ENCODE data around the gene DAPK2.

Gene DAPK2

DNA sequence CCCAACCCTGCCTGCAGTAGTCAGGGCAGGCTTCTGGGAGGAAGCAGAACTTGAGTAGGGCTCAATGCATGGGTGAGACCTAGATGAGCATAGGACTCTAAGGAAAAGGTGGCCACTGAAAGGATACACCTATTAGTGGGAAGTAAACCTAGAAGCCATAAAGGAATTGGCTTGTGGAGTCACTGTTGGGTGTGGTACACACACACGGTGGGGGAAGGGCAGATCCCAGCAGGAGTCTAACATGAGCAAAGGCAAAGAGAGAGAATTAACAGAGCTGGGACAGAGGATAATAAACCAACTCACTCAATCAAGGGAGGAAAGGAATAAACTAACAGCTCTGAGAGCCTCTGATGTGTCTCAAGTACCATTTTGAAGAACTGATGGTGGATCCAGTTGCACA lies 23.1 kb downstream of the DAPK2 start:
- DNase-seq (ENCODE audit: low spot score): no peak

DNA sequence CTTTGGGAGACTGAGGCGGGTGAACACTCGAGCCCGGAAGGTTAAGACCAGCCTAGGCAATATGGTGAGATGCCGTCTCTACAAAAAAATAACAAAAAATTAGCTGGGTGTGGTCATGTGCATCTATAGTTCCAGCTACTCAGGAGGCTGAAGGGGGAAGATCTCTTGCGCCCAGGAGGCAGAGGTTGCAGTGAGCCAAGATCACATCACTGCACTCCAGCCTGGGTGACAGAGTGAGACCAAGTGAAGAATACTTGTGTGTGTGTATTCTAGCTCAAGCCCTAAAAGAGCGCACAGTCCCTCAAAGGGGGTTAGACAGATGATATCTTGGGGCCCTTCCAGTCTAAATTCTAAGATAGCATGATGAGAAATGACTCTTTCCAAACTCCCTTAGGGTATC lies 23.7 kb downstream of the DAPK2 start:
- DNase-seq (ENCODE audit: low spot score): no peak

DNA sequence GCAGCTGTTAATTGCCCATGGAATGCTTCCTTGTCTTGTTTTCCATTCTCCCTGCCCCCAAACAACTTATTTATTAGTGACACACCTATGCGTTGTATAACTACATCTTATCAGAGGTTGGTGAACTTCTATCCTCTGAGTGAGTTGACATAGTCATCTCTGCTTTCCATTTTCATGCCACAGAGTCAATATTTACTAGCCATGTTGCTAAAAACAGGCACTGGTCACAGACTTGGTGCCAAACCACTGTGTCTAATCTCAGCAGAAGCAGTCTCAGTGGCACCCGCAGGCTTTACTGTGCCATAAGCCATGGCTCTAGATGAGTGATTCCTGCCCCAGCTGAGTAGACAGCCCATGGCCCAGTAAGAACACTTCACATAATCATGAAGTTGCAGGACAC lies 26.5 kb downstream of the DAPK2 start:
- no peak for DNase-seq (ENCODE audit: low spot score)

DNA sequence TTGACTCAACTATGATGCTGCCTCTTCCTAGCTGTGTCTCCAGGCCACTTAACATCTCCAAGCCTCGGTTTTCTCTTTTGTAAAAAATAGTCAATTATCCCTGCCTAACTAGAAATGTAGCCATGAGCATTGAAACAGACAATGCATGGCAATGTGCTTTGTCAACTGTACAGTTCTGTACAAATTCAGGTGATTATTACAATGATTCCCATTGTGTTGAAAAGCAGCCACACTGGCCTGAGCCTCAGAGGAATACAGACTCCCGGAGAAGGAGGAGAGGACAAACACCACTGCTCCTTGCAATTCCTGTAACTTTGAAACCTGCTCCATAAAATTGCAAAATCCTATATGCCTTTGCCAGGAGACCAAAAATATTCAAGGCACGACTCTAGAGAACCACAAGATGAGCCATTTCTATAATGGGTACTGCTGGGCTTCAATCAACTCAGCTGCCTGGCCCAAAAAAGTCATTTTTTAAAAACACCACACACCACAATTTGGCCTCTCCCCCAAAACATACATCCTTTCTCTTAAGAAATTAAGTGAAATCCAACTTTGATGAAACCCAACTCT lies 28.6 kb downstream of the DAPK2 start:
- DNase-seq (ENCODE audit: low spot score): peak; percentile 28

DNA sequence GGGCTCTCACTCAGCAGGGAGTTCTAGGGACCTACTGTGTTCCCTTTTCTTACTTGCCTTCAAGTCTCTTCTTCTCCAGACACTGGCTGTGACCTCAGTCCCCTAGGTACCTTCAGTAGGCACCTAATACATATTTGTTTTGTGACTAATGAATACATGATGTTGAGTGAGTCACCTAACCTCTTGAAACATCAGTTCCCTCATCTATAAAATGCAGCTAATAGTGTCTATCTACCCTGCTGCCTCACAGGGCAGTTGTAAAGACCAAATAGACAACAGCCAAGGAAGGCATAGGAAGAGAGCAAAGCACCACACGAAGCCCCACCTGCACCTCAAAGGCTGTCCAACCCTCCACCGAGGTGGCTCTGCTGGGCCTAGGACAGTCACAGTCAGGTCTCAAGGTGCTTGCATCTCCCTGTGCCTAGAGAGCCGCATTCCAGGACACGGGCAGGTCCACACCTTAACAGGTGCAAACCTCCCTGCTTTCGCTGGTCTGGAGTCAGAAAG lies 29.1 kb downstream of the DAPK2 start:
- no peak for DNase-seq (ENCODE audit: low spot score)

DNA sequence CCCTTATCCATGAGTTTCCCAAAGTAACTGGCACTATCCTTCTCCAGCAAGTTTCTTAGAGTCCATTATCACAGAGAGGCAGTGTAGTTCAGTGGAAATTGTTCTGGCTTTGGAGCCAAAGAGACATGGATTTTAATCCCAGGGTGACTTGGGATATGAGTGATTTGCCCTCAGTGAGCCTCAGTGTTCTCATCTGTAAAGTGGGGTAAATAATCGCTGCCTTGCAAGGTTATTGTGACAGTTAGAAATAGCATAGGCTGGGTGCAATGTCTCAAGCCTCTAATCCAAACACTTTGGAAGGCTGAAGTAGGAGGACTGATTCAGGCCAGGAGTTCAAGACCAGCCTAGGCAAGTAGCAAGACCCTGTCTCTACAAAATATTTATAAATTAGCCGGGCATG lies 30.0 kb downstream of the DAPK2 start:
- no peak for DNase-seq (ENCODE audit: low spot score)

DNA sequence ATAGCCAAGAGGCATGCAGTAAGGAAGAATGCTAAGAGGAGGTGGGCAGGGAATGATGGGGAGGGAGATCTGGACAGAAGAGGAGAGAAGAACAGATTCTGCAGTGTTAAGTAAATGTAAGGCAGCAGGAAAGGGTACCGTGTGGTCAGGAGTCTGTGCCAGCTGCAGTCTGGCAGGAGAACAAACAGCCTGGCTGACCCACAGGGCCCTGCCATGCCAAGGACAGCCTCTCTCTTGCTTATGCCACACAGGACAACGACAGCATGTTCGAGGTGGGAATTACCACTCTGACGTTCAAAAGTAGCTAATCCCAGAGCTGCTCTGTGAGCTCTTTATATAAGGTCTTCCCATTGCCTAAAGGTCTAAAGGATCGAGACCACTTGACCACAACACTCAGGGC lies 31.3 kb downstream of the DAPK2 start:
- DNase-seq (ENCODE audit: low spot score): no peak

DNA sequence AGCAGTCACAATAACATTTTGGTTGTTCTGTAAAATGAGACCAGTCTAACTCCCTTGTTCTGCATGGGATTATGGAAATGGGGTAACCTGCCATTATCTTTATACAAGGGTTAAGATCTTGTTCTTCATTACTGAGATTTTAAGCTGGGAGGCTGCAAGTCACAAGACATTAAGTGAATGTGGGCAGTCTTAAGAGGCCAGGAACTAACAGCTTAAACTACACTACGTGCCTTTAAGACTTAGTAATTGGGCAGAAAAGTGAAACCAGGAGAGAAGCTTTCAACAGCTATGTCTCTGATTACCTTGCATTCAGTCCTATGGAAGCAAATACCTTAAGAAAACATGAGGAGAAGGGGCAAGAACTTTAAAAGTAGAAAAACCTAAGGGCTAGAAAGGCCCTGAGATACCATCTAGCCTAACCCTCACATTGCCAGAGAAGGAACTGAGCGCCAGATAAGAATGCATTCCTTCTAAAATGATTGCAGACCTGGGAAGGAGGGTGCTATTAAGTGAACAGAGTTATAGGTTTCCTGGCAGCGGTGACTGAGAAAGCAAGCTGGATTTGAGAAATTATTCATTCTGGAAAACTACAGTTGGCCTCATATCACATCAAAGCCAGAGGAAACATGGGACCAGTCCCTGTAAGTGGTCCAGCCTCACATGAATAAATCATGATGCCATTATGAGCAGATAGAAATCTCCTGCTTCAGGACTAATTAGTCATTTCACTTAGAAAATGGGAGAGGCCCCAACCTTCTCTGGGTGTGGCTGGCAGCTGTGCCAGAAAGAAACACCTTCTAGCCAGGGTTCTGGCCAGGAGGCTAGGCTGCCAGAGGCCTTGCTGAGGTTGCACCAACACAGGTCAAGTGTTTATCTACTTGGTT lies 32.9 kb downstream of the DAPK2 start:
- DNase-seq (ENCODE audit: low spot score): no peak

DNA sequence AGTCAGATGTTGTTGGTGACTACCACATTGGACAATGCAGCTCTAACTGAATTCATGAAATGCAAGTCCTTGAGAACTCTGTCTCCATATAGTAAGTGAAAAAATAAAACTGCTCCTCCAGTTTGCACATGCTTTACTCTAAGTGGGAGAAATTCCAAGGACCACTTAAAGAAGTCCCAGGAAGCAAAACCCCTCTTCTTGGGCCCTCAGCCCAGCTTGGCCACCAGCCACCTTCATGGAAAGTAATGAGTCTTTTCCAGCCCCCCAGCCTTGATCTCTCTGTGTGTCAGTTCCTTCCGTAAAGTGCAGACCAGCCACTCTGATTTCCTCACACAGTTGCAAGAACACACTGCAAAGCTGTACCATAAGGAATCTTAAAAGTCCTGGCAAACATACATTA lies 34.5 kb downstream of the DAPK2 start:
- DNase-seq (ENCODE audit: low spot score): no peak

DNA sequence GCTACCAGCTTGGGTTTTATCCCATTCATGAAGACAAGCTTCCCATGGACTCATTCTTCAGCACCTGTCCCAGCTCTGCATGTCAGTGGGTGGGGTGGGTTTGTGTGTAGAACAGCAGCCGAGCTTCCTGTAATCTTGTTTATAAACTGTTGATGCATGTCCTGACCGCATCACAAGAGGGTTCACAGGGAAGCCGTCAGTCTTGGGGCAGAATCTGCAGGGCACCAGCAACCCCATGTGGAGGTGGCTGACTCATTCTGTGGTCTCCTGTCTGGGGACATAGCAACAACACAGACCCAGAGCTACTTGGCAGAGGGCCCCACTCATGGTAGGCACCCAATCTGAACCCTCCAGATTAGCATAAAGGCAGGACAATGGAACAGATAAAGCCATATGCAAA lies 35.6 kb downstream of the DAPK2 start:
- DNase-seq (ENCODE audit: low spot score): no peak

DNA sequence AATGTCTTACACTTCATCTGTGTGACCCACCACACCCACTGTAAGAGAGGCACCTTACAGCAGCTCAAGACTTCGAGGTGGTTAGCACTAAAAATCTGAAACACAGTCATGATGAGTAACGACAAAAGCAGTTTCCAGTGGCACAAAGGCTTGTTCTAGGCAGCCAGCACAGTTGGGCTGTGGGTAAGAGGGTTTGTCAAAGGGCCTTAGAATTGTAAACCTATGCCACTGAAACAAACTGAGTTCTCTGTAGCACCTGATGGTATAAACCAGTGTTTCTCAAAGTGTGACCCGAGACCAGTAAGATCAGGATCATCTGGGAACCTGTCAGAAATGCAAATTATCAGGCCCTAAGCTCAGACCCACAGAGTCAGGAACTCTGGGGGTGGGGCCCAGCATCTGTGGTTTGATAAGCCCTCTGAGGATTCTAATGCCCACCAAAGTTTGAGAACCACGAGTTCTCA lies 36.5 kb downstream of the DAPK2 start:
- no peak for DNase-seq (ENCODE audit: low spot score)

DNA sequence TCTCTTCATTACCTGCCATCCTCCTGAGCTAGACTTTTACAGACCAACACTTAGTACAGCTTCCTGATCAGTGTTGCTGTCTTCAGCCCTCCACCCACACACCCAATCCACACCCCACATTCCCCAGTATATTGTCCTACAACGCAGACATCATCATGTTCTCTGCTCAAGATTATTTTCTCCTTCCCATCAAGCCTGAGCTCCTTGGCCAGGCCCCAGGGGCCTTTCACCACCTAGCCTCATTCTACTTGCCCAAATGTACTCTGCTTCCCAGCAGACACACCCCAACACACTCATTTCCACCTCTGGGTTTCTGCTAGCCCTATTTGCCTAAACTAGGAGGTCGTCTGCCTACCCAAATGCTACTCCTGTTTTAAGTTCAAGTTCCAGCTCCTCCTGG lies 37.0 kb downstream of the DAPK2 start:
- DNase-seq (ENCODE audit: low spot score): no peak

DNA sequence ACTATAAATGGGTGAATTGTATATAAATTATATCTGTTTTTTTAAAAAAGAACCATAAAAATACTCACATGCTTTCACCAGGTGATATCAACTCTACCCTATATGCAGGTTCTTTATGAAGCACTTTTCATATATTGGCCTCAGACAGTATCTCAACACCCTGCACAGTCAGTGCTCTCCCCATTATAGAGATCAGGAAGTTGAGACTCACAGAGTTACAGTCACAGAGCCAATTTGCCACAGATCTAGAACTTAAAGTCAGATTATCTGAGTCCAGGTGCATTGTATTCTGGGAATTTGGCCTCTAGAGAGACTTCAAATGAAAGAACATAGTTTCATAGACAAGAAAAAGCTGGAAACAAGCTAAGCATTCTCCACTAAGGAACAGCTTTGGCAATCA lies 38.1 kb downstream of the DAPK2 start:
- no peak for DNase-seq (ENCODE audit: low spot score)

DNA sequence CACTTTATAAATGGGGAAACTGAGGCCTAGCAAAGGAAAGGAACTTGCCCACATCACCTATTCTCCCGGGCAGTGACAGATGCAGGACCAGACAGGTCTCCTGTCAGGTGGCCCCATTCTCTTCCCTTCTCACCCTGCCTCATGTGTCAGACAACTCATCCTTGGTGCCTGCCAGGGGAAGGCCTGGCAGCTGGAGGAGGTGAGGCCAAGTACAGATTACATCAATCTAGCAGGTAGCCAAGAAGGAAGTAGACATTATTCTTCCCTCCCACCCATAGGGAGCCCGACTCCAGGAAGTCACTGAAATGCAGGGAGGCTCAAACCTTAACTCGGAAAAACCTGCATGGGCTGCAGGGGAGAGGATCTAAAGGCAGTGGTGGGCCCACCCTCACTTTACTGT lies 39.6 kb downstream of the DAPK2 start:
- DNase-seq (ENCODE audit: low spot score): no peak

DNA sequence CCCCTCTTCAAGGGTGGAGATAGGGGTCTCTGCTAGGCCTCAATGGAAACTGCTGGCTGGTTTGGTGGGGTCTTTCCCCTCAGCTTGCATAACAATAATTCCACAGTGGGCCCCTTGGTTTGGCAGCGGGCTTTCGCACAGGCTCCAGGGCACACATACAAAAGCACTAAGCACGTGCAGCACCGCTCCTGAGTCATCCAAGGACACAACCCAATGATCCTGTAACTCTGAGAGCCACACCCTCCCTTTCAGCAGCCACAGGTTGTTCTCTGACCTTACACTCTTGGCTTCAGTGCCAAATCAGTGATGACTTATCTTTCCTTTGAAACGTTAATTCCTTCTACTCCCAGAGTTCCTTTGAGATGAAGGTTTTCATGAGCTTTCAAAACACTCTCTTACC lies 41.7 kb downstream of the DAPK2 start:
- DNase-seq (ENCODE audit: low spot score): no peak

DNA sequence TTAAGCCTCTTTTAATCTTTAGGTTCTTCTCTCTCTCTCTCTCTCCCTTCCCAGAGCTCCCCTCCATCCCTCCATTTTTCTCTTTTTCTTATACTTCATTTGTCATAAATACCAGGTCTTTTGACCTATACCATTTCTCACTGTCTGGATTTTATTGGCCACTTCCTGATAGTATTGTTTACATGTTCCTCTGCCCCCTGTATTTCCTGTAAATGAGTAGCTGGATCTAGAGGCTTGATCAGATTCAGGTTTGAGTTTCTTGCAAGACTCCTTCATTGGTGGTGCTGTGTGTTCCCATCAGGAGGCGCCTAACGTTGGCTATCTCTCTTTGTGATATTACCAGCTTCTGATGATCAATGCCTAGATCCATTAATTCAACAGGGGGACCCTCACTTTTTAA lies 42.2 kb downstream of the DAPK2 start:
- no peak for DNase-seq (ENCODE audit: low spot score)

DNA sequence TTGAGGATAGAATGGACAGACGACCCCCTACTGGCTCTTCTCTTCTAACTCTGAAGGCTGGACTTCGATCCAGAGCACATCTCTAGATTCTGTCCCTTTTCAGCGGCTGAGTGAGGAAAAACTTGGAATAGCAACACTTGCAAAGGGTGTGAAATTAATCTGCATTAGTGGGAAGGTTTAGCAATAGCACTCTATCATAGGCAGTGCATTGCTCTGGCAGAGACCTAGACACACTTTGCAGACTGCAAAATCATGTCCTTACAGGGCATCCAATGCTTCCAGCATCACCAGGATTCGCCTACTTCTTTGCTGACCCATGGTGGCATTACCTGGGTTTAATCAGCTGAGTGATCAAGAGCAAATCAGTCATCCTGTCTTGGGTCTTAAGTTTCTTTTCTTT lies 43.1 kb downstream of the DAPK2 start:
- DNase-seq (ENCODE audit: low spot score): no peak

DNA sequence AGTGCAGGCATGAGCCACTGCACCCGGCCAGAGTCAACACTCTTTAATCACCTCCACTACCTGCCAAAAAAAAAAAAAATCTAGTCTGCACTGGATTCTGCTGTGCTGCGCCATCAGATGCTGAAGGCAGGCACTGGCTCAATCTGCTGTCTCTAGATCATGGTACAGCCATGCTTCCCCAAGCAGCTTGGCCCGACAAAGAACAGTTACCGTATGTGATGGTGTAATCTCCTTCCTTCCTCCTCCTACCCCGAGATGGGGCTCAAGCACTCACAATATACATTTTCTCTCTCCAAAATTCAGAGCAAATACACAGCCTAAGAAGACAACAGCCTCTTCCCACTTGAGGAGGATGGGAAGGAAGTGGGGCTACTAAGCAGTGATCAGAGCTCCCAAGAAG lies 45.1 kb downstream of the DAPK2 start:
- no peak for DNase-seq (ENCODE audit: low spot score)

DNA sequence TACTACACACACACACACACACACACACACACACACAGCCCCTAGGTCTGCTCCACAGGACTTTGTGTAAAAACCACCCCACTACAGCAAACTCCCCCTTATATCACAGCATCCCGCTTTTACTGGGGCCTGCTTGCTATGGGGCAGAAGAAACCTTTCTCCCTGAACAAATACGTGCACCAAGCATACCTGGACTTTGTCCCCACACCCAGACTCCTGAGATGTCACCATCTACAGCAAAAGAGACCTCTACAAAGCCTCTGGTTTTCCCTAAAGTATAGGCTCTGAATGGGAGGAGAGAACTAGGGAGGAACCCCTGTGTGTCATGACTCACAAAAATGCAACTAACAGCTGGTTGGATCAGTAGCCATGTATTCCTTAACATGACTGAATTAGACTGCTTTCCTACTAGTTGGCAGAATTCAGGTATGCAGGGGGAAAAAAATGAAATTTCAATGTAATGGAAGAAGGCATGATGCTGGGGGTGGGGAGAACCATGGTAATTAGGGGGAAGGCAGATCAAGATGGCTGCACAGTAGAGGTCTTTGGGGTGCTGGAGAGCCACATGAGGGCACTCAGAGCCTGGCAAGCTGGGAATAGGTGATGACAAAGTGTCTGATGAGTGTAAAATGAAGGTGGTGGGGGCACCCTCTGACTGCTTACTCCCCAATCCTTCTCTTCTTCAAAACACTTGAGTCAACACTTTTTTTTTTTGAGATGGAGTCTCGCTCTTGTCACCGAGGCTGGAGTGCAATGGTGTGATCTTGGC lies 45.9 kb downstream of the DAPK2 start:
- no peak for DNase-seq (ENCODE audit: low spot score)

DNA sequence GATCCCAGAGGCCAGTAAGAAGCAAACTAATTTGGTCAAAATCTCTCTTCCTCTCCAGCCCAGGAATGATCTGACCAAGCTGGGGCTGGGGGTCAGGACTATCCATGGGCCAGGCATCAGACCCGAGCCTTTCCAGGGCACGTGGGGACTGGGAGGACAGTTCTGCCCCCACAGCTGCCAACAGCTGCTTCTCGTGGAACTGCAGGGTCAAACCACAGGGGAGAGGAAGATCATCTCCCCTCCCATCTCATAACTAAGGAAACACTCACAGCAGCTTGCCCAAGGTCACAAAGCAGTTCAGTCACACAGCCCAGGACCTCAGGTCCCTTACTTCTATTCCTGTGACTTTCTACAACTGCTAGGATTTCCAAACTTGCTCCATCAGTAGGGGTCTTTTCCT lies 47.1 kb downstream of the DAPK2 start:
- DNase-seq (ENCODE audit: low spot score): no peak

DNA sequence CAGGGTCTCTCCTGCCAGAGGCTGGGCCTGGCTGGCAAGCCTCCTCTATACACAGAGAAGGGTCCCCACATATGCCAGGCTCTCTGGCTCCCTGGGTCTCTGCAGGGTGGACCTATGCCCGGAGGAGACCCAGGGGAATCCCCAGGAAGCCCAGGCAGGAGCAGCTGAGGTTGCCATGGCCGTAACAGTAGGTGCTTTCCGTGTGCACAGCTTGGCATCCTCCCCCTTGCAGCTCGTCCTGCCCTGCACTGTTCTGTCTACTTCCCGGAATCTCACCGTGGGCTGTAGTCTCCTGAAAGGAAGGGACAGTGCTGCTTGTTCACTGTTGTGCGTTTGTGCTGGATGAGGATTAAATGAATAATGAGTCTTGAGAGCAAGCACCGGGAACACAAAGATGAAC lies 47.8 kb downstream of the DAPK2 start:
- DNase-seq (ENCODE audit: low spot score): no peak

DNA sequence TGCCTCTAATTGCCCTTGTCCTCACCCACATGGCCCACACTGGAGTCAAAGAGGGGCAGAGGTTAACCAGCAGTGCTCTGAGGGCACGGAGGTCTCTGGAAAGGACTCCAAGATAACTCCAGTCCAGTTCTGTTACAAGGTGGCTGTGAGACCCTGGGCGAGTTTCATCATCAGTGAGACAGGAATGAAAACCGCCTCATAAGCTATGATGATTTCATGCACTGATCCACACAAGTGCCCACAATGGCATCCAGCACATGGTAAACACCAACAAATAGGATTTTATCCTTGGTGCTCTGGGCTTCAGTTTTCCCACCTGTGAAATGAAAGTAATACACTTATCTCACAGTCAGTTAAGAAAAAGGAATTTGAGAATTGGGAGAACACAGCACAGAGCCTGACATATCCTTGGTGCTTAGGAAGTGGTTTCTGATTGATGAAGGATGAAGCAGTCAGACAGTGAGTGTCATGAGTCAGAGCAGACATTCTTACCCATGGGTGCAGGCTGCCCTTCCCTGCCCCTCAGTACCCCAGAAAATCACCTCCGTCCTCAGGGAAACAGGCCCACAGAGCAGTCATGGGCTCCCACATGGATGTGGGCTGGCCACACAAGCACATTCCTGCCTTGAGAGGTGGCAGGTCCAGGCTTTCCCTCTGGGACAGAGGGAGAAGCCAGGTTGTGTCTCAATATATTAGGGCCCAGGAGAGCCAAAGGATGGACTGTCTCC lies 48.4 kb downstream of the DAPK2 start:
- no peak for DNase-seq (ENCODE audit: low spot score)

Data from globus pallidus (tissue), 1 donor.